ENCODE results near the gene MAP3K14.

- TF ChIP-seq CTCF (IDR thresholded peaks at IDR 0.05; ENCODE audit: insufficient read depth, low read length, poor library complexity, severe bottlenecking), result no peak
- no peak for TF ChIP-seq EZH2phosphoT487 (conservative IDR thresholded peaks at IDR 0.05; ENCODE audit: low read length)
Measured at GRCh38 chr17:45308016-45308365, 8.8 kb downstream of the MAP3K14 start.
